ENCODE data around the gene AKAP6. TPM values are rescaled to one million over a fixed set of nuclear protein-coding genes. Genes with fewer than 3 reads are reported as not detected.

AKAP6 gene
- total RNA-seq, 1 experiment from 2014 or later, result 2.8 TPM

- H3K27ac Mint-ChIP-seq (ENCODE audit: unreplicated experiment), result no peak overlapping the region
- no peaks in the 10 kb centered on the region for H3K27me3 Mint-ChIP-seq (ENCODE audit: unreplicated experiment)
- no peaks in the 10 kb centered on the region for H3K4me1 Mint-ChIP-seq (ENCODE audit: low read depth, unreplicated experiment)
- intact Hi-C loops (cut with micrococcal nuclease; ENCODE audit: unreplicated experiment), result no loop called here
- no peaks in the 10 kb centered on the region for H3K9me3 Mint-ChIP-seq (ENCODE audit: low read depth, unreplicated experiment)
- CTCF ChIA-PET, result interaction anchor here (0.7 kb wide), 1 partner anchor 316 kb away, joined by 4 read pairs; no protein-coding TSS in a partner anchor
- no peak for DNase-seq
- BruUV-seq (replicated peaks), result no TSS peak
- TF ChIP-seq, protein P1, sequence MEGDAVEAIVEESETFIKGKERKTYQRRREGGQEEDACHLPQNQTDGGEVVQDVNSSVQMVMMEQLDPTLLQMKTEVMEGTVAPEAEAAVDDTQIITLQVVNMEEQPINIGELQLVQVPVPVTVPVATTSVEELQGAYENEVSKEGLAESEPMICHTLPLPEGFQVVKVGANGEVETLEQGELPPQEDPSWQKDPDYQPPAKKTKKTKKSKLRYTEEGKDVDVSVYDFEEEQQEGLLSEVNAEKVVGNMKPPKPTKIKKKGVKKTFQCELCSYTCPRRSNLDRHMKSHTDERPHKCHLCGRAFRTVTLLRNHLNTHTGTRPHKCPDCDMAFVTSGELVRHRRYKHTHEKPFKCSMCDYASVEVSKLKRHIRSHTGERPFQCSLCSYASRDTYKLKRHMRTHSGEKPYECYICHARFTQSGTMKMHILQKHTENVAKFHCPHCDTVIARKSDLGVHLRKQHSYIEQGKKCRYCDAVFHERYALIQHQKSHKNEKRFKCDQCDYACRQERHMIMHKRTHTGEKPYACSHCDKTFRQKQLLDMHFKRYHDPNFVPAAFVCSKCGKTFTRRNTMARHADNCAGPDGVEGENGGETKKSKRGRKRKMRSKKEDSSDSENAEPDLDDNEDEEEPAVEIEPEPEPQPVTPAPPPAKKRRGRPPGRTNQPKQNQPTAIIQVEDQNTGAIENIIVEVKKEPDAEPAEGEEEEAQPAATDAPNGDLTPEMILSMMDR (IDR thresholded peaks at IDR 0.05; ENCODE audit: unreplicated experiment), result no peak
- no peaks in the 10 kb centered on the region for H3K36me3 Mint-ChIP-seq (ENCODE audit: insufficient read depth, unreplicated experiment)
- H3K4me3 Mint-ChIP-seq (ENCODE audit: low read depth, unreplicated experiment), result no peak overlapping the region
Measured at GRCh38 chr14:32813401-32813800, 484.3 kb downstream of the AKAP6 start.

DNA sequence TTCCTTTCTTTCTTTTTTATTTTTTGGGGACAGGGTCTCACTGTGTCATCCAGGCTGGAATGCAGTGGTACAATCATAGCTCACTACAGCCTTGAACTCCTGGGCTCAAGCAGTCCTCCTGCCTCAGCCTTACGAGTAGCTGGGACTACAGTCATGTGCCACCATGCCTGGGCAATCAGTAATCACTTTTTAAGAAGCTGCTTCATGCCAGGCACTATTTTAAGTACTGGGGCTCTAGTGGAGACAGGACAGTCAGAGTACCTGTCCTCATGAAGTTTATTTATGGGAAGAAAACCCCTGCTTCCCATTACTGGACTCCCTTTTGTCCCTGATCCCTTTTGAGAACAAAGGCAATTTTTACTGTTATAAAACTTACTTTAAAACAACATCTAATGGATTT is 485.6 kb downstream of the AKAP6 start:
- no peak overlapping the region for H3K4me3 Mint-ChIP-seq (ENCODE audit: low read depth, unreplicated experiment)
- H3K4me1 Mint-ChIP-seq (ENCODE audit: low read depth, unreplicated experiment), result no peaks in the 10 kb centered on the region
- DNase-seq, result no peak
- peaks cover 10% of the 10 kb centered on the region for H3K27me3 Mint-ChIP-seq (ENCODE audit: unreplicated experiment)
- CTCF ChIA-PET, result no interaction called here
- H3K27ac Mint-ChIP-seq (ENCODE audit: unreplicated experiment), result no peak overlapping the region
- no peaks in the 10 kb centered on the region for H3K36me3 Mint-ChIP-seq (ENCODE audit: insufficient read depth, unreplicated experiment)
- peaks cover 3% of the 10 kb centered on the region for H3K9me3 Mint-ChIP-seq (ENCODE audit: low read depth, unreplicated experiment)
- no TSS peak for BruUV-seq (replicated peaks)
- intact Hi-C loops (cut with micrococcal nuclease; ENCODE audit: unreplicated experiment), result no loop called here
- TF ChIP-seq, protein P1 (IDR thresholded peaks at IDR 0.05; ENCODE audit: unreplicated experiment), result no peak

DNA sequence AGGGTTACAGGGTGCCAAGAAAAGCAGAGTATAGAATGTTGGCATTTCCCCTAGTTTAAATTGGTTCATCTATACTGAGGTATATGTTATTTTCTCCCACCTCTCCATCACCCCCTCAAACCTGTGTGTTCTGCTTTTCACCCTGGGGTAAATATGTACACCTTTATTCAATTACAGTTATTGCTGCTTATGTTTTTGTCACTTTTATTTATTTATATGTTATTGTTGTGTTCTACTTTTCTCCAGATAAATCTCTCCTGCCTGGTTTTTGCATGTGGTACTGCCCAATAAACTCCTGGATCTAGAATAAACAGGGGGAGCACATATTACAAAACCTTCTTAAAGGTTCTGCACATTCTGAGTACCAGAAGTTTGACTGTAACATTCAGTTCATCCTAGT is 487.5 kb downstream of the AKAP6 start:
- Mint-ChIP-seq H3K4me3 (ENCODE audit: low read depth, unreplicated experiment) (no peak overlapping the region), H3K27me3 (ENCODE audit: unreplicated experiment) (peaks cover 13% of the 10 kb centered on the region), H3K9me3 (ENCODE audit: low read depth, unreplicated experiment) (peaks cover 3% of the 10 kb centered on the region), H3K36me3 (ENCODE audit: insufficient read depth, unreplicated experiment) (no peaks in the 10 kb centered on the region), H3K27ac (ENCODE audit: unreplicated experiment) (no peak overlapping the region), H3K4me1 (ENCODE audit: low read depth, unreplicated experiment) (no peaks in the 10 kb centered on the region)
- DNase-seq, result no peak
- TF ChIP-seq, protein P1 (IDR thresholded peaks at IDR 0.05; ENCODE audit: unreplicated experiment), result no peak
- CTCF ChIA-PET, result no interaction called here
- no TSS peak for BruUV-seq (replicated peaks)
- intact Hi-C loops (cut with micrococcal nuclease; ENCODE audit: unreplicated experiment), result no loop called here

DNA sequence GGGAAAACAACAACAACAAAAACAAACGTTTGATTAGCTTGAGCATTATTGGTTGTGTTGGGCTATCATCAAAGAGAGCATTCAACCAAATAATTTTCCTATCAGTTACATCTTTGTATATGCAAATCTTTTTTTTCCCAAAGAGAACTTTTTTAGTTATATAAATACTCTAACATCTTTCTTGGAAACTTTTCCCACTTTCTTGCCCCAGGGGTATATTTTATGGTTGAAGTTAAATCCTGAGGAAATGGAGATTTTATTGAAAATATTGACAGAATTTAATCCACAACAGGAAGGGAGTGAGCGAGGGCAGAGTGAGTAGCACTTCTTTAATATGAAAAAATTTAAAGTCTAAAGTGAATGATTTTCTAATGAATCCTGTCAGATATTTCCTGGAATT is 488.7 kb downstream of the AKAP6 start:
- TF ChIP-seq, protein P1 (IDR thresholded peaks at IDR 0.05; ENCODE audit: unreplicated experiment), result no peak
- Mint-ChIP-seq H3K9me3 (ENCODE audit: low read depth, unreplicated experiment) (peaks cover 3% of the 10 kb centered on the region), H3K27me3 (ENCODE audit: unreplicated experiment) (peaks cover 17% of the 10 kb centered on the region), H3K4me1 (ENCODE audit: low read depth, unreplicated experiment) (no peaks in the 10 kb centered on the region), H3K36me3 (ENCODE audit: insufficient read depth, unreplicated experiment) (no peaks in the 10 kb centered on the region), H3K27ac (ENCODE audit: unreplicated experiment) (no peak overlapping the region), H3K4me3 (ENCODE audit: low read depth, unreplicated experiment) (no peak overlapping the region)
- CTCF ChIA-PET, result interaction anchor here (0.6 kb wide), 1 partner anchor 950 kb away, joined by 3 read pairs; no protein-coding TSS in a partner anchor
- DNase-seq, result no peak
- intact Hi-C loops (cut with micrococcal nuclease; ENCODE audit: unreplicated experiment), result no loop called here
- no TSS peak for BruUV-seq (replicated peaks)
